HG02973 (cell line): ENCODE measurements around the gene NR6A1.

Source experiments
- ATAC-seq: cut with Tn5 transposase; IDR thresholded peaks from one replicate; pipeline ENCODE4 v1.9.1; 2021; ENCODE audit warnings: moderate library complexity; ENCODE audit not compliant: unreplicated experiment

The NR6A1 gene

GRCh38 chr9:124771021-124771866 is at the start of gene NR6A1:
Gene NR6A1 (minus strand): TSS chr9:124771311.
- peak; percentile 82 for ATAC-seq

GRCh38 chr9:124818431-124819281 is 47.5 kb upstream of the NR6A1 start:
- no peak for ATAC-seq

- no peak for ATAC-seq
Observed at GRCh38 chr9:124815601-124816000, 44.5 kb upstream of the NR6A1 start.

- ATAC-seq: no peak
Observed at GRCh38 chr9:124814164-124814535, 43.0 kb upstream of the NR6A1 start.

GRCh38 chr9:124813501-124814163 is 42.5 kb upstream of the NR6A1 start:
- ATAC-seq: no peak

- ATAC-seq: no peak
Observed at GRCh38 chr9:124813041-124813440, 41.9 kb upstream of the NR6A1 start.

GRCh38 chr9:124812441-124812876 is 41.3 kb upstream of the NR6A1 start:
- no peak for ATAC-seq

GRCh38 chr9:124810663-124811355 is 39.7 kb upstream of the NR6A1 start:
- no peak for ATAC-seq

GRCh38 chr9:124809741-124810500 is 38.8 kb upstream of the NR6A1 start:
- no peak for ATAC-seq

GRCh38 chr9:124809211-124809610 is 38.1 kb upstream of the NR6A1 start:
- ATAC-seq: no peak

- no peak for ATAC-seq
Observed at GRCh38 chr9:124808246-124808956, 37.3 kb upstream of the NR6A1 start.

- ATAC-seq: no peak
Observed at GRCh38 chr9:124805186-124805585, 34.1 kb upstream of the NR6A1 start.

- ATAC-seq: no peak
Observed at GRCh38 chr9:124803911-124804310, 32.8 kb upstream of the NR6A1 start.

- ATAC-seq: no peak
Observed at GRCh38 chr9:124802426-124802825, 31.3 kb upstream of the NR6A1 start.

- ATAC-seq: no peak
Observed at GRCh38 chr9:124801356-124801755, 30.2 kb upstream of the NR6A1 start.

GRCh38 chr9:124800306-124801259 is 29.5 kb upstream of the NR6A1 start:
- ATAC-seq: no peak

GRCh38 chr9:124799274-124800006 is 28.3 kb upstream of the NR6A1 start:
- no peak for ATAC-seq
